ENCODE measurements around the gene SLC25A17.

GRCh38 chr22:40813912-40814315 lies 5.2 kb downstream of the SLC25A17 start:
- no peak for TF ChIP-seq POLR2AphosphoS5 (IDR thresholded peaks at IDR 0.05; ENCODE audit: borderline replicate concordance, low read depth, low read length)
- TF ChIP-seq EZH2 (IDR thresholded peaks at IDR 0.05): no peak

Data from SK-N-MC (cell line).